SKM-1 (cell line): Measurements from ENCODE around the gene SORCS2.

ENCODE experiments used
- DNase-seq: peaks from one replicate; lab custom pipeline; 2025; ENCODE audit not compliant: unreplicated experiment; lab: John Stamatoyannopoulos, UW

SORCS2 gene

DNA sequence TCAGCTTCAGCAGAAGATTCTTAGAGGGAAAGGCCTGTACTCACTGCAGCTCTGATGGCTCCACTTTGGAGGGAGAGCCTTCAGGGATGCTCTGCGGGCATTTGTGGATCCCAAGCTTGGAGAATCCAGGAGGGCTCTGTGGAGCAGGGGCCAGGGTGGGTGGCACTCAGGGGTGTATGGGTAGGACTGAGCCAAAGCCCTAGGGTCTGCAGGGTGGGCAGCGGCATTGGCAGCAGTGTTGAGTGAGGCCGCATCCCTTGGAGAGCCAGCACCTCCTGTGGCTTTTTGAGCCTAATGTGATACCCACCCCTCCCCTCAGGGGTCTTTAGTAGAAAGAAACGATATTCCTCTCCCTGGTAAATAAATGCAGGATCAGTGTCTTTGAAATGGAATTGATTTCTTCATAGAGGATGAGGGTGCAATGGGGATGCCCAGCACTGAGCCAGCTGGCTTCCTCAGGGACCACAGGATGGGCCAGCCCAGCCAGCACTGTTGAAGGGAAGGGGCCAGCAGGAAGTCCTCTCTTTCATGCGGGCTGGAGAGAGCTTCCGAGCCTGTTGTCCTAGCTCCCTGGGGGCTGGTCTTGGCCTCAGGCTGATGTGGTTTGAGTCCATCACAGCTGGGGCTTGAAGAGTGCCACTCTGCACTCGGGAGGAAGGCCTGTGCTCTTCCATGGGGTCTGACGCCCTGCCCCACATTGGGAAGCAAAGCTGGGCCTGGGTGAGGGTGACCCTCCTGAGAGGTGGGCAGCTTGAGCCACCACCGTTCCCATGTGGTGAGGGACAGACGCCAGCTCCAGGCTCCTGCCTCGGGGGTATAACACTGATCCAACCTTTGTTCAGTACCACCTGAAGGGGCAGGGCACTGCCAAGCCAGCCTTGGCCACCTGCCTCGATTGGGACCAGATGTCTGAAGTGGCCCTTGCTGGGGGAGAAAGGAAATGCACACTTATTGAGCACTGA lies 192.9 kb downstream of the SORCS2 start:
- DNase-seq = no peak

DNA sequence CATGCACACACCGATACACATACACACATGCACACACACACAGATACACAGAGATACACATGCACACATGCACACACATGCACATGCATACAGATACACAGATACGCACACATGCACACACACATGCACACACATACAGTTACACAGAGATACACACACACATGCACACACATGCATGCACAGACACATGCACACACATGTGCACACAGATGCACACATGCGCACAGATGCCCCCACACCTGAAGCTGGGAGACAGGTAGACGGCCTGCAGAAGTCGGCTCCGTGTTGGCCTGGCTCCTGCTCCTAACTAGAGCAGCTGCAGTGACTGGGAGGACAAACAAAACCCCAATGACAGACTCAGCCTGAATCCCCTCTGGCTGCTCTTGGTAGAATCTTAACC lies 195.6 kb downstream of the SORCS2 start:
- DNase-seq = no peak

DNA sequence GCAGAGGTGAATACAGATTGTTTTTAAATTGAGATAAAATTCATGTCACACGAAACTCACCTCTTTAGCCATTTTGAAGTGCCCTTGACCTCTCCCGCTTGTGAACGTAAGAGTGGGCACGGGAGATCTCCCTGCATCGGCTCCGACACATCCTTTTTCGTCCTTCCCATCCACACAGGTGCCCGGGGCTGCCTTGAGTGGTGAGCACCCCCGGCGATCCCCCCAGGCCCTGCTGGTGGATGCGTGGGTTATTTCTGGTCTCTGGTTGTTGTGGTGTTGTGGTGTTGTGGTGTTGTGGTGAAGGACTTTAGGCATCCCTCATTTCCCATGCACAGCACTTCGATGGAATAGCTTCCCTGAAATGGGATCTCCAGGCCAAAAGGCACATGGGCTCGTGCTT lies 196.3 kb downstream of the SORCS2 start:
- DNase-seq = no peak

DNA sequence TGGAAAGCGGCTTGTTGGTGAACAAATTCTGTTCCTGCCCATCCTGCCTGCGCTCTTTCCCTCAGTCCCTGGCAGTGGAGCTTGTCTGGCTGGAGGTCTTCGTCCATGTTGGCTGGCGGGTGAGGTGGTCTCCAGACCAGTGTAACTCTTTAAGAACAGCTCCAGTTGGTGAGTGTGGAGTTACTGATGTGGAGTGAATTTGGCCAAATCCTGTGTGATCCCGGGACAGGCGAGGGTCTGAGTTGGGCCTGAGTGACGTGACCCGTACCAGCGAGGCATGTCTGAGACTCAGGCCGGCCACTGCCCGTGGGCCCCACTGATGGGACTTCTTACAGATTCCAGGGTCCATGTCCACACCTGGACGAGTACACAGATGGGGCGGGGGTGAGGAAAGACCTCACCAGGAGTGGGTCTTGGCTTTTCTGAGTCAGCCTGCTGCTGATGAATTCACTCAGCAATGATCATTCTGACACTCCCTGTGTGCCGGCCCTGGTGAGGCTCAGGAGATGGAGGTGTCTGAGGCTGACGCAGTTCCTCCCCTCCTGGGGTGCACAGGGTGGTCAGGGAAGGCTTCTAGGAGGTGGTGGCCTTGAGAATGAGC lies 196.9 kb downstream of the SORCS2 start:
- no peak for DNase-seq

DNA sequence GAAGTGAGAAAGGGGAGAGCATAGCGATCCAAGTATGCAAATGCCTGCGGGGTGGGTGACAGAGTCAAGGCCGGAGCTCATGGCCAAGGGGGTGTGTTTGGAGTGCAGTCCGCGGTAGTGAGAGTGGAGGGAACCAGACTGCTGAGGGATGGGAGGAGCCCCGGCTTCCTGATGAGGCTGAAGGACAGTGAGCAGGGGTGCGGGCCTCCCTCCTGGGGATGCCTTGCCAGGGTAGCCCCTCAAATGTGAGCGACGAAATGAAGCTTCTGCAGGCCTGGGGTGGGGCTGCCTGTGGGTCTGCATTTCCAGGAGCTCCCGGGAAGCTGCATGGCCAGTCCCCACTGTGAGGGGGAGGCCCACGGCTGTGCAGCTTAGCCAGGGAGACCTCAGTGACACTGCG lies 197.4 kb downstream of the SORCS2 start:
- no peak for DNase-seq

DNA sequence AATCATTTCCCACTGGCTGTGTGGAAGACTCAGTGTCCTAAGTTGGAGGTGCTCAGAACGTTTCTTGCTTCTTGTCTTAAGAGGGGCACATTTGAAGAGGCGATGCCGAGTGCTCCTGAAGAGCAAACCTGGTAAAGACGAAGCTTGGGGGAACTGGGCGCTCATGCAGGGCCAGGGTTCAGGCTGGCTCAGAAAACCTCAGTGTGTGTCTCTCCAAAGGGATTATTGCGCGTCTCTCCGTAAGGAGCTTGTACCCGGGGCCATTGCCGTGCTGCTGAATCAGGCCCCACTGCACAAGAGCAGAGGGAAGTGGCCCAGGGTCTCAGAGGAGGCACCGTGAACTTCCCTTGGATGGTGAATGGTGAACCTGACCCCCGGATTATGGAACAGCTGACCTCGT lies 198.0 kb downstream of the SORCS2 start:
- no peak for DNase-seq

GRCh38 chr4:7390906-7391636 lies 198.7 kb downstream of the SORCS2 start:
- no peak for DNase-seq

- no peak for DNase-seq
Measured at GRCh38 chr4:7391637-7392437, 199.5 kb downstream of the SORCS2 start.

- DNase-seq = no peak
Measured at GRCh38 chr4:7392438-7393421, 200.4 kb downstream of the SORCS2 start.

- no peak for DNase-seq
Measured at GRCh38 chr4:7393601-7394575, 201.6 kb downstream of the SORCS2 start.

DNA sequence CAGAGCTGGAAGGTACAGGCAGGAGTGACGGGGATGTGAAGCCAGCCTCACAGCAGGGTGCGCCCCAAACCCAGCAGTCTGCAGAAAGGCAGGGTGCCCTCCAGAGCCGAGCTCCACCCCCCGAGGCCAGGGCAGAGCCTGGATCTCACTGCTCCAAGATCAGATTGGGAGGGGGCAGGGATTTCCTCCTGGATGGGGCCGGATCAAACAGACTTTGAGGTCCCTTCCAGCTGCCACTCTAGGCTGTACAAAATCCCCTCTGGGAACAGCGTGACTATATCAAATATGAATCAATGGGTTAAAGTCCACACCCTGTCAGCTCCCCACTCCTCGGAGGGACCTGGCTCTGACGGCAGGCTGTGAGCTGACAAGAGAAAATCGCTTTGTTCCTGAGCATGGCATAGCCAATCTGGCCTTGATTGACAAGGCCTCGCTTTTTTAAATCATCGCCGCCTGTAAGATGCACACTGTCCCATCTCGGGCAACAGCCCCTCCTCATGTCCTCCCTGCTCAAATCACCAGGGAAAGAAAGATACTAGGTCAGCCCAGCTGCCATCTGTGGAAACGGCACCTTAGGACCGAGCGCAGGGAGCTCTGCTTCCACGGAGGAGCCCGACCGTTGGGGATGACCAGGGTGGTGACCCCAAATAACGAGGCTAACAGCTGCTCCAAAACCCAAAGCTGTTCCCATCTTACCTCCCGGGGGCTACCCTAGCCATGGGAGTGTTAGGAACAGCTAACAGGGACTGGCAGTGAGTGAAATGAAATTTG lies 202.5 kb downstream of the SORCS2 start:
- no peak for DNase-seq

- no peak for DNase-seq
Measured at GRCh38 chr4:7395645-7396044, 203.3 kb downstream of the SORCS2 start.

DNA sequence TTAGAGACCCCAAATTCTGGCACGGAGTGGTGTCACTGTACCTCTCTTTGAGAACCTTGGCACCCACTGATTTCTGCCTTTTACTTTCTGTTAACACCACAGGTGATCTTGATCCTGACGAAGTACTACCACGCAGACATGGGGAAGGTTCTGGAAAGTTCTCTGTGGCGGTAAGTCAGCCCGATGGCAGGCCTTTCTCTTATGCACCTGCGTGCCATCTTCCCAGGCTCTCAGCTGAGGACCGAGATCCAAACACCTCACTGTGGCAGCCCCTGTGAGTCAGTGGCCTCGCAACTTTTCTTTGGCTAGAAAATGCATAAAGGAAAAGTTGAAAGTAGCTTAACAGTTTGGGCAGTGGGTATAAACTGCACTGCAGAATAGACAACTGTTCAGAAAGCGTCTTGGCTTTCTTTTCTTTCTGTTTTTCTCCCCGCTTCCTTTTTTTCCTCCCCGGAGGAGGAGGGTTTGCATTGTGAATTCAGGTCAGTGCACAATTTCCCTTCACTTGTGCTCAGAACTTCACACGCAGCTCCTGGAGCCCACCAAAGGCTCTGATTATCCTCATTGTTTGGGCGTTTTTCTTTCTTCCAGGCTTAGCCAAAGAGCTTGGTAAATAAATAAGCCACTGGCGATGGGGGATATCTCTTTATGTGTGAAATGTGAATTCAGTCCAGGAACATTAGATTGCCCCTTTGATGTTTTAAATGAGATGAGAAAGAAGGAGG lies 204.0 kb downstream of the SORCS2 start:
- DNase-seq = no peak

DNA sequence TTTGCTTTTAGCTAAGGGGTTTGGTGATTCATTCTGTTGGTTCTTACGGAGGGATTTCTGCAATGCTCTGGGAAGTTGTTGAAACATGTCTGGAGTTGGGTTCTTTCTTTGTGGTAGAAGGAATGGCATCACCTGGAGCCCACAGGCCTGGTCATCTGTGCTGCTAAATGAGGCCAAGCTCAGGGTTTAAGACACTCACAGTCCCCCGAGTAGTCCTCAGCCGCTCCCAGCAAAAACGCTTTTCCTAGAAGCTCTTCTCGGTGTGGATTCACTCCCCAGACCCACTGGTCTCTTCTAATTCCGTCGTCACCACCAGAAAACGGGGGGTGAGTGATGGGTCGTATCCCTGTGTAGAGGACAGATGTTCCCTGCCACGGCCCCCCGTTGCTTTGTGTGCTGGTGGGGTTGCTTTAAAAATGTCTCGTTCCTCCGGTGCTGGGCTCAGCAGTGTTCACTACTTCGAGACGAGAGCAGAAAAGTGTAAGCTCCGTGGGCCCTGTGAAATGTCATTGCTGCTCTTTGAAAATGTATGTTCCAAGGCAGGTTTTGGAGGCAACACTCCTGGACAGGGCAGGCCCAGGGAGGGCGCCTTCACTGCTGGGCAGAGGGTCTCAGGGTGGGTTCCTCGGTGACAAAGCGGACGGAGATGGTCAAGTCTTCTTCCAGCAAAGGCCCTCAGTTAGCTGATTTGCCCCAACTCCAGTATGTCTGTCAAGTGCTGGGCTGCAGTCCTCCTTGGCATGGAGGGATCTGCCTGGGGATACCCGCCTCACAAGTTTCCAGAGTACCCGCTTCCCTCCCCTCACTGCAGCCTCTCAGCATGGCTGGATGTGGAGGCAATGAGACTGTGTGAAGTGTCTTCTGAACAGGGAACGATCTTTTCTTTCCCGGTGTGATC lies 205.1 kb downstream of the SORCS2 start:
- no peak for DNase-seq

GRCh38 chr4:7398104-7398423 lies 205.7 kb downstream of the SORCS2 start:
- DNase-seq = no peak

DNA sequence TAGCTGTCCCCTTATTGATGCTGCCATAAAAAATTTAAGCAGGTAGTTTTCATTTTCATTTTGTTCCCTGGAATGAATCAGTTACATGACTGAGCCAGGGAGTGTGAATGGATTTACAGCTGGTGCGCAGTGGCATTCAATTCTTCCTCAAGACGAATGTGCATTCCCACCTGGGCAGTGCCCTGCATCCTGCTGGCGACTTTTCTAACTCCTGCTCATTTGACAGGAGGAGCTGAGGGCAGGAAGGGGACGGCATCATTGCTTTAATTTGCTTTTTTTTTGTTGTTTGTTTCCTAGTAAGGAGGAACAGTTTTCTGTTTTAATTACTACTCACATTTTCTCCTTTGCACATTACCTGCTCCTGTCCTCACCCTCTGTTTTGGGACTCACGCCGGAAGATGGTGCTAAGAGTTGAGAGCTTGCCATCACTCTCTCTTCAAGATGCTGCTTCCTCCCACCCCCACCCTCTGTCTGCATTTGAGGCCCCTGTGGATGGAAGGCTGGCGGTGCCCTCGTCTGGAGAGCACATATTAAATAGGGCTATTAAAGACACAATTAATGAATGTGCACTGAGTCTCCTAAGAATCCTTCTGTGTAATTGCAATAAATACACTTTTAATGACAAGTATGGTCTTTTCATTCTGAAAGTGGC lies 206.6 kb downstream of the SORCS2 start:
- no peak for DNase-seq
